Loucy (cell line): ENCODE results near the gene NEK5.

Experiments
- H2AFZ ChIP-seq: fragments of 200-600 bp; sonication (generic); 2 replicates; pipeline ENCODE4 v1.6.0; 2016; ENCODE audit warnings: antibody characterized with exemption, mild to moderate bottlenecking, low read length, moderate library complexity
- H3F3A ChIP-seq: fragments of 200-600 bp; 2 replicates; pipeline ENCODE4 v1.6.0; 2016; ENCODE audit warnings: antibody characterized with exemption, low read depth, mild to moderate bottlenecking
- H3K27me3 ChIP-seq: fragments of 200-600 bp; sonication (generic); 2 replicates; pipeline ENCODE4 v1.6.1; 2014; ENCODE audit warnings: low read length, mild to moderate bottlenecking; ENCODE audit not compliant: insufficient read depth, poor library complexity, severe bottlenecking
- H3K36me3 ChIP-seq: fragments of 200-600 bp; sonication (generic); 2 replicates; pipeline ENCODE4 v1.6.1; 2016; ENCODE audit warnings: low read length; ENCODE audit not compliant: insufficient read depth
- H3K4me1 ChIP-seq: fragments of 200-600 bp; sonication (generic); 2 replicates; pipeline ENCODE4 v1.5.1; 2014; ENCODE audit warnings: low read length, mild to moderate bottlenecking; ENCODE audit not compliant: insufficient read depth, poor library complexity, severe bottlenecking
- H3K4me2 ChIP-seq: fragments of 200-600 bp; sonication (generic); 2 replicates; pipeline ENCODE4 v1.6.0; 2014; ENCODE audit warnings: antibody characterized with exemption, low read length, low read depth, mild to moderate bottlenecking; ENCODE audit not compliant: poor library complexity, severe bottlenecking
- H3K4me3 ChIP-seq: fragments of 200-600 bp; sonication (generic); 2 replicates; pipeline ENCODE4 v1.5.1; 2014; ENCODE audit warnings: low read length, mild to moderate bottlenecking, mixed read lengths; ENCODE audit not compliant: poor library complexity, severe bottlenecking
- H3K79me2 ChIP-seq: fragments of 200-600 bp; sonication (generic); 2 replicates; pipeline ENCODE4 v1.6.1; 2014; ENCODE audit warnings: low read length; ENCODE audit not compliant: insufficient read depth
- H3K9ac ChIP-seq: fragments of 200-600 bp; sonication (generic); 2 replicates; pipeline ENCODE4 v1.6.0; 2014; ENCODE audit warnings: mild to moderate bottlenecking, low read depth, low read length, moderate library complexity; ENCODE audit not compliant: poor library complexity, severe bottlenecking
- H3K9me2 ChIP-seq: fragments of 200-600 bp; sonication (generic); replicated peaks from 2 replicates; pipeline ENCODE4 v1.6.1; 2016; ENCODE audit warnings: low read depth, low read length, mixed read lengths
- H3K9me3 ChIP-seq: fragments of 200-600 bp; sonication (generic); 2 replicates; pipeline ENCODE4 v1.6.1; 2014; ENCODE audit warnings: mild to moderate bottlenecking, antibody characterized with exemption, low read length, low read depth; ENCODE audit not compliant: insufficient read depth
- H4K20me1 ChIP-seq: fragments of 200-600 bp; sonication (generic); 2 replicates; pipeline ENCODE4 v1.6.0; 2014; ENCODE audit warnings: antibody characterized with exemption, low read length, mild to moderate bottlenecking; ENCODE audit not compliant: insufficient read depth, poor library complexity, severe bottlenecking
- EZH2phosphoT487 ChIP-seq: fragments of 200-600 bp; IDR thresholded peaks from 2 replicates; pipeline ENCODE4 v1.6.1; 2018; ENCODE audit warnings: antibody characterized with exemption, mild to moderate bottlenecking, moderate library complexity, borderline replicate concordance
- TF ChIP-seq, protein P1 (sequence below): fragments of 200-600 bp; sonication (generic); conservative IDR thresholded peaks from 2 replicates; pipeline ENCODE4 v1.5.1; 2014; ENCODE audit warnings: mild to moderate bottlenecking, antibody characterized with exemption, low read length

NEK5 gene

DNA sequence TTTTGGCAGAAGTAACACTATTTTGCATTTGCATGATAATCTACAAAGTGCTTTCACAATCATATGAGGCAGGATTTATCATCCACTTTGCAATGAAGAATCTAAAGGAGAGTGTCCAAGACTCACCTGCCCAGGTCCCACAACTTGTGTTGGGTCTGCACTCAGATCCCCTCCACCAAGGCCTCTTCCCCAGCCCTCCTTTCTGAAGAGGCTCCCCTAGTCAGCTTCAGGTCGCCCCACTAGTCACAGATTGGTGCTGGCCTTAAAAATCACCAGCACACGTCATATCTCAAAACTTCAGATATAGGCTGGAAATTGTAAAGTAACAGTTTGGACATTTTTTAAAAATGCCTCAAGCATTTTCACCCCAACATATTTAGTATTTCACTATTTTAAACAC, 135.2 kb downstream of the NEK5 start:
- no peaks in the 10 kb centered on the region for H3F3A ChIP-seq
- H3K9me2 ChIP-seq: no peaks in the 10 kb centered on the region
- H3K4me2 ChIP-seq: no peak overlapping the region
- H3K9me3 ChIP-seq: no peaks in the 10 kb centered on the region
- no peaks in the 10 kb centered on the region for H3K79me2 ChIP-seq
- H3K4me1 ChIP-seq: no peaks in the 10 kb centered on the region
- no peak overlapping the region for H2AFZ ChIP-seq
- H3K36me3 ChIP-seq: no peaks in the 10 kb centered on the region
- no peak overlapping the region for H3K4me3 ChIP-seq
- H4K20me1 ChIP-seq: no peaks in the 10 kb centered on the region
- no peaks in the 10 kb centered on the region for H3K27me3 ChIP-seq
- TF ChIP-seq, protein P1, sequence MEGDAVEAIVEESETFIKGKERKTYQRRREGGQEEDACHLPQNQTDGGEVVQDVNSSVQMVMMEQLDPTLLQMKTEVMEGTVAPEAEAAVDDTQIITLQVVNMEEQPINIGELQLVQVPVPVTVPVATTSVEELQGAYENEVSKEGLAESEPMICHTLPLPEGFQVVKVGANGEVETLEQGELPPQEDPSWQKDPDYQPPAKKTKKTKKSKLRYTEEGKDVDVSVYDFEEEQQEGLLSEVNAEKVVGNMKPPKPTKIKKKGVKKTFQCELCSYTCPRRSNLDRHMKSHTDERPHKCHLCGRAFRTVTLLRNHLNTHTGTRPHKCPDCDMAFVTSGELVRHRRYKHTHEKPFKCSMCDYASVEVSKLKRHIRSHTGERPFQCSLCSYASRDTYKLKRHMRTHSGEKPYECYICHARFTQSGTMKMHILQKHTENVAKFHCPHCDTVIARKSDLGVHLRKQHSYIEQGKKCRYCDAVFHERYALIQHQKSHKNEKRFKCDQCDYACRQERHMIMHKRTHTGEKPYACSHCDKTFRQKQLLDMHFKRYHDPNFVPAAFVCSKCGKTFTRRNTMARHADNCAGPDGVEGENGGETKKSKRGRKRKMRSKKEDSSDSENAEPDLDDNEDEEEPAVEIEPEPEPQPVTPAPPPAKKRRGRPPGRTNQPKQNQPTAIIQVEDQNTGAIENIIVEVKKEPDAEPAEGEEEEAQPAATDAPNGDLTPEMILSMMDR: no peak
- TF ChIP-seq EZH2phosphoT487: no peak
- no peak overlapping the region for H3K9ac ChIP-seq

DNA sequence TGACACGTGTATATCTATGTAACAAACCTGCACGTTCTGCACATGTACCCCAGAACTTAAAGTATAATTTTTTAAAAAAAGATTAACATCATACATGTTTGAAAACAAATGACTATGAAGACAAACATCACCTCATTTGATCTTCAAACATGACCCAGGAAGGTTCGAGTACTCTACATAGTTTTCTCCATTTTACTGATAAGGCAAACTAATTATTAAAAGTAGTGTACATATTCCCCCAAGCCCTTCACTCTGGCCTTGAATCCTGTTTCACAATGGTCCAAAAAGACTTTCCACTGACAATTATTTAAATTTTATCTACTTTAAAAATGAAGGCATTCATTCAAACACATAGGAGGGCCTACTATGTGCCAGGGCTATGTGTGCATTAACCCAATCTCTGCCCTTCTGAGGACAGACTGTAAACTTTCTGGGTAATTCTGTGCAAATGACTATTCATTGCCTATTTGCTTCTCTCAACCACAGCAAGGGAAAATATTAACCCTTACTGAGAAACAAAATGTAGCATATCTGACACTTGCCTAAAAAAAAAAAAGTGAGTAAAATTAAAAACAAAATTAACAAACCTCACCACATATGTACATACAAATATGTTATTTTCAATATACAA, 139.8 kb downstream of the NEK5 start:
- TF ChIP-seq, protein P1: no peak
- no peak for TF ChIP-seq EZH2phosphoT487
- no peak overlapping the region for H3K9ac ChIP-seq
- H3K4me3 ChIP-seq: no peak overlapping the region
- no peaks in the 10 kb centered on the region for H3K4me1 ChIP-seq
- no peaks in the 10 kb centered on the region for H3F3A ChIP-seq
- H2AFZ ChIP-seq: no peak overlapping the region
- H3K27me3 ChIP-seq: no peaks in the 10 kb centered on the region
- H3K36me3 ChIP-seq: no peaks in the 10 kb centered on the region
- no peaks in the 10 kb centered on the region for H3K79me2 ChIP-seq
- no peaks in the 10 kb centered on the region for H4K20me1 ChIP-seq
- no peak overlapping the region for H3K4me2 ChIP-seq
- no peaks in the 10 kb centered on the region for H3K9me2 ChIP-seq
- no peaks in the 10 kb centered on the region for H3K9me3 ChIP-seq
